ENCODE results near the gene TSSK2. TPM values are rescaled to one million over a fixed set of nuclear protein-coding genes. Genes with fewer than 3 reads are reported as not detected.

Gene TSSK2
- total and polyA plus RNA-seq, 2 experiments from 2014 or later = not detected

DNA sequence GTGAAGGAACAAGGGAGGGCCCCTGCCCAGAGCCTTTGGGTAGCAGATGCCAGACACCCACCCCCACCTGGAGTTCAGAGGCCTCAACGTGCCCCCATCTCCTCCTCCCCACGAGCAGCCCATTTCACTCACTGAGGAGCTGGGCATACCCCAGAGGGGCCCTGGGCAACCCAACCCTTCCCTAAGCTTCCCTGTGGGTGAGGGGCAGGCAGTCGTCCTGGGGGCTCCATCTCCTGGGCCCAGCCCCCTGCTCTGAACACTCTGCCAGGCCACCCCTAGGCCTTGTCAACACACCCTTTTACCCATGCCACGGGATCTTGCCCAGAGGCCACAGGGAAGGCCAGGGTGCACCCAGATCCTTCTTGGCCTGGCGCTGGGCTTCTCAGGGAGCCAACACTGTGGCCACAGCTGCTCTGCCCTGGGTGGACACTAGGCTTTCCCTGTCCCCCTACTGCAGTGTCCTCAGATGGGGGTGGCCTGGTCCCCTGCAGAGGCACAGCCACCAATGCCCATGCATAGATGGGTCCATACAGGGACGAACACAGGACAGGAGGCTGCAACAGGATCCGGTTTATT is 44.0 kb downstream of the TSSK2 start:
- H3K36me3 ChIP-seq = no peaks in the 10 kb centered on the region
- TF ChIP-seq, protein P1, sequence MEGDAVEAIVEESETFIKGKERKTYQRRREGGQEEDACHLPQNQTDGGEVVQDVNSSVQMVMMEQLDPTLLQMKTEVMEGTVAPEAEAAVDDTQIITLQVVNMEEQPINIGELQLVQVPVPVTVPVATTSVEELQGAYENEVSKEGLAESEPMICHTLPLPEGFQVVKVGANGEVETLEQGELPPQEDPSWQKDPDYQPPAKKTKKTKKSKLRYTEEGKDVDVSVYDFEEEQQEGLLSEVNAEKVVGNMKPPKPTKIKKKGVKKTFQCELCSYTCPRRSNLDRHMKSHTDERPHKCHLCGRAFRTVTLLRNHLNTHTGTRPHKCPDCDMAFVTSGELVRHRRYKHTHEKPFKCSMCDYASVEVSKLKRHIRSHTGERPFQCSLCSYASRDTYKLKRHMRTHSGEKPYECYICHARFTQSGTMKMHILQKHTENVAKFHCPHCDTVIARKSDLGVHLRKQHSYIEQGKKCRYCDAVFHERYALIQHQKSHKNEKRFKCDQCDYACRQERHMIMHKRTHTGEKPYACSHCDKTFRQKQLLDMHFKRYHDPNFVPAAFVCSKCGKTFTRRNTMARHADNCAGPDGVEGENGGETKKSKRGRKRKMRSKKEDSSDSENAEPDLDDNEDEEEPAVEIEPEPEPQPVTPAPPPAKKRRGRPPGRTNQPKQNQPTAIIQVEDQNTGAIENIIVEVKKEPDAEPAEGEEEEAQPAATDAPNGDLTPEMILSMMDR (IDR thresholded peaks at IDR 0.05; ENCODE audit: low read depth, low read length) = no peak
- H3K9me3 ChIP-seq (ENCODE audit: low read depth) = no peaks in the 10 kb centered on the region
- no peak overlapping the region for H3K4me3 ChIP-seq
- no peak for DNase-seq (ENCODE audit: low read depth in 1 of 2, low spot score in 1 of 2)
- no peaks in the 10 kb centered on the region for H3K27me3 ChIP-seq
- peaks cover 21% of the 10 kb centered on the region for H3K4me1 ChIP-seq (ENCODE audit: low read depth)
- peak overlapping the region; percentile 56 for H3K27ac ChIP-seq

DNA sequence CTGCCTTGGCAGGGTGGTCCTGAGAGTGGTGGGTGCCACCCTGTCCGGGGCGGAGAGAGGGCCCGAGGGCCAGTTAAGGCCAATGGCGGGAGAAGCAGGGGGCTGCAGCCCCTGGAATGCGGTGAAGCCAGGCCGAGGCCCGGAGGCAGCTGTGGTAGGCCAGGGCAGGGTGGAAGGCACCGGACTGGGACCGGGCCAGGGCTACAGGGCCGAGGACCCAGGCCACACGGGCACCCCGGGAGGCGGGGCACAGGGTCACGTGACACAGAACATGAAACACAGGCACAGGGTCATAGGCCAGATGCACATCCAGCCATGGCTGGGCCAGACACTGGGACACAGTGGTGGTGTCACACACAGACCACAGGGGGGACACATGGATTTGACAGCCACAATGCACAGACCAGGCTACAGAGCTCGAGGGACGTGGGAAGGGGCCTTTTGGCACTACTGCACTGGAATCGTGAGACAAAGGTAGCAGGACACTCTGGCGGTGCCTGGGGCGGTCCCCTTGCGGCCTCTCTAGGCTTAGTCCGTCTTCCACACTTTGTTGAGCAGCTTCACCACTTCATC is 44.6 kb downstream of the TSSK2 start:
- Histone ChIP-seq H3K4me3 (no peak overlapping the region), H3K36me3 (no peaks in the 10 kb centered on the region), H3K9me3 (ENCODE audit: low read depth) (no peaks in the 10 kb centered on the region), H3K27ac (peak overlapping the region; percentile 14), H3K4me1 (ENCODE audit: low read depth) (peaks cover 19% of the 10 kb centered on the region), H3K27me3 (no peaks in the 10 kb centered on the region)
- no peak for DNase-seq (ENCODE audit: low read depth in 1 of 2, low spot score in 1 of 2)
- TF ChIP-seq, protein P1 (IDR thresholded peaks at IDR 0.05; ENCODE audit: low read depth, low read length) = no peak

DNA sequence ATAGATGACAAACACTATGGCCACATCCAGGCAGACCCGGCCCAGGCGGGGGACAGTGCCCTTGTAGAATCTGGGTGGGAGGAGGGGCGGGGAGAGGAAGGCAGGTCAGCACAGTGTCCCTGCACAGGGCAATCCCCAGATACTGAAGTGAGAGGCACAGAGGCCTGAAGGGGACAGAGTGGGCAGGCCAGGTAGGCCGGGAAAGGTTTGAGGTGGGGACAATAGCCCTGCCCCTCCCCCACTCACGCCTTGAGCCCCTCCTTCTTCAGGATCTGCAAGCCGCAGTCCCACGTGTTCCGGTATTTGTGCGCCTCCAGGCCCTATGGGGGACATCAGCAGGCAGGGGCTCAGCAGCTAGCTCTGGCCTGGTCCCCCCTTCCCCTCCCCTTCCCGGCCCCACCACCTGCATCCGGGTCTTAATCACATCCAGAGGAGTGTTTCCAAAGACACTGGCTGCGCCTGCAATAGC is 45.1 kb downstream of the TSSK2 start:
- peak overlapping the region; percentile 14 for H3K27ac ChIP-seq
- TF ChIP-seq, protein P1 (IDR thresholded peaks at IDR 0.05; ENCODE audit: low read depth, low read length) = no peak
- H3K27me3 ChIP-seq = no peaks in the 10 kb centered on the region
- DNase-seq (ENCODE audit: low read depth in 1 of 2, low spot score in 1 of 2) = no peak
- H3K4me3 ChIP-seq = no peak overlapping the region
- peaks cover 16% of the 10 kb centered on the region for H3K4me1 ChIP-seq (ENCODE audit: low read depth)
- no peaks in the 10 kb centered on the region for H3K36me3 ChIP-seq
- no peaks in the 10 kb centered on the region for H3K9me3 ChIP-seq (ENCODE audit: low read depth)

DNA sequence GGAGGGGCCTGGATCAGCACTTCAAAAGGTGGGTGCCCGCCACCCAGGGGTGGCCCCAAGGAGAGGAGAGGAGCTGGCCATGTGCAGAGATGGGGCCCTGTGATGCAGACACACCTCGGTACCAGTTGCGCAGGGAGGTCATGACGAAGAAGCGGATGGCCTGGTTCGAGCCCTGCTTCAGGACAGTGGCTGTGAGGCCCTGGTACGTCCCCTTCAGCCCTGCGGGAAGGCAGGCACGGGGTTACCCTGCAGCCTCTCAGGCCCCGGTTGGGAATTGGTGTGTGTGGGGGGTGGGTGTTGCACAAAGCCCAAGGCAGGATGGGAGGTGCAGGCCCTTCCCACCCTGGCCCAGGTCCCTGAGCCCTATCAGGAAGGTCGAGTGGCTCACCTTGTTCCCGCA is 45.6 kb downstream of the TSSK2 start:
- no peak for DNase-seq (ENCODE audit: low read depth in 1 of 2, low spot score in 1 of 2)
- H3K9me3 ChIP-seq (ENCODE audit: low read depth) = no peaks in the 10 kb centered on the region
- peaks cover 16% of the 10 kb centered on the region for H3K4me1 ChIP-seq (ENCODE audit: low read depth)
- H3K4me3 ChIP-seq = no peak overlapping the region
- no peaks in the 10 kb centered on the region for H3K27me3 ChIP-seq
- no peaks in the 10 kb centered on the region for H3K36me3 ChIP-seq
- TF ChIP-seq, protein P1 (IDR thresholded peaks at IDR 0.05; ENCODE audit: low read depth, low read length) = no peak
- H3K27ac ChIP-seq = peak overlapping the region; percentile 14

DNA sequence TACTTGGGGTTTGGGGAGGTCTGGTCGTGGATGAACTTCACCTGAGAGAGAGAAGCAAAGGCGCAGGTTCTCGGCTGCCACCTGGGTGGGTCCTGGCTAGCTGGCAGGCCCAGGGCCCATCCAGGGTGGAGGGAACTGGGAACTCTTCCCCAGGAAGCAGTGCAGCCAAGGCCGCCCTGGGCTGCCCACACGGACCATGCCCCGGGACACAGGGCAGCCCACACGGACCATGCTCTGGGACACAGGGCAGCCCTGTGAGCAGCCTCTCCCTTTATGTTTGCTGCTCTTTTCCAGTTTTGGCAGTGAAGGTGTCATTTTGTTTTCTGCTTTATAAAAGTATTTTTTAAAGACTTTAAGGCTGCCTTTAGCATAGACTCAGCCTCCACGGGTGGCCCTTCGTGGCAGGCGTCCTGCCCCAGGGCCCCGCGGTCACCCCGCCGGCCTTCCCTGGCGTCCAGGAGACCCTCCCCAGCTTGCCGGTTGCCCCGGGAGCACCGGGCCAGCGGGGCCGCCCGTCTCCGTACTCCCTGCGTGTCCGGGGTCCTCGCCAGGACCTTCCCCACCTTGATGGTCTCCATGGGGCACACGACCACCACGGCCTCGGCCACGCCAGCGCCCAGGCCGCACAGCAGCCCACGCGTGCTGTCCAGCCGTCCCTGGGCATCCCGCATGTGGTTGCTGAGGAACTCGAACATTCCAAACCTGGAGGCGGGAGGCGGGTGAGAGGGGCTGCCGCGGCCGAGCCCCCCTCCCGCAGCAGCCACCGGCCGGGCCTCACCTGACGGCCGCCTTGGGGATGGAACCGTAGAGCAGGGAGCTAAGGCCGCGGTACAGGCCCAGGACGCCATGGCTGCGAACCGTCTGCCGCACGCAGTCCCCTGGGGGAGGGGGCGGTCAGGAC is 46.3 kb downstream of the TSSK2 start:
- H3K27me3 ChIP-seq = no peaks in the 10 kb centered on the region
- H3K9me3 ChIP-seq (ENCODE audit: low read depth) = no peaks in the 10 kb centered on the region
- H3K4me1 ChIP-seq (ENCODE audit: low read depth) = peaks cover 14% of the 10 kb centered on the region
- no peaks in the 10 kb centered on the region for H3K36me3 ChIP-seq
- peak overlapping the region; percentile 61 for H3K27ac ChIP-seq
- TF ChIP-seq, protein P1 (IDR thresholded peaks at IDR 0.05; ENCODE audit: low read depth, low read length) = no peak
- no peak for DNase-seq (ENCODE audit: low read depth in 1 of 2, low spot score in 1 of 2)
- H3K4me3 ChIP-seq = peak overlapping the region; percentile 67
